SU-DHL-6 (cell line): ENCODE measurements around the gene KCNIP4.

Source experiments
- H2AFZ ChIP-seq: fragments of 200-600 bp; sonication (generic); 2 replicates; pipeline ENCODE4 v1.6.1; 2014; ENCODE audit warnings: low read depth, mild to moderate bottlenecking, moderate library complexity, mixed read lengths, antibody characterized with exemption, low read length; ENCODE audit not compliant: severe bottlenecking
- H3F3A ChIP-seq: fragments of 200-600 bp; shearing (Covaris generic); 2 replicates; pipeline ENCODE4 v1.6.0; 2016; ENCODE audit warnings: antibody characterized with exemption, mild to moderate bottlenecking; ENCODE audit not compliant: insufficient read depth
- H3K27ac ChIP-seq: fragments of 200-600 bp; sonication (generic); 2 replicates; pipeline ENCODE4 v1.5.1; 2016; ENCODE audit warnings: low read depth, mild to moderate bottlenecking, low read length, moderate library complexity, mixed read lengths
- H3K27me3 ChIP-seq: fragments of 200-600 bp; sonication (generic), shearing (Covaris generic); 2 replicates; pipeline ENCODE4 v1.6.0; 2014; ENCODE audit warnings: mild to moderate bottlenecking, low read length
- H3K36me3 ChIP-seq: fragments of 200-600 bp; sonication (generic); 2 replicates; pipeline ENCODE4 v1.6.1; 2014; ENCODE audit warnings: mild to moderate bottlenecking, low read length, mixed read lengths
- H3K4me2 ChIP-seq: fragments of 300-600, 200-600 bp; shearing (Covaris generic), sonication (generic); 2 replicates; pipeline ENCODE4 v1.6.0; 2014; ENCODE audit warnings: low read length, low read depth, mild to moderate bottlenecking; ENCODE audit not compliant: poor library complexity, severe bottlenecking
- H3K4me3 ChIP-seq: fragments of 200-600 bp; sonication (generic); 2 replicates; pipeline ENCODE4 v1.5.1; 2014; ENCODE audit warnings: antibody characterized with exemption, low read length, mild to moderate bottlenecking, mixed read lengths; ENCODE audit not compliant: insufficient read depth, poor library complexity, severe bottlenecking
- H3K79me2 ChIP-seq: fragments of 200-600 bp; sonication (generic); 2 replicates; pipeline ENCODE4 v1.6.1; 2014; ENCODE audit warnings: mild to moderate bottlenecking, low read length, moderate library complexity; ENCODE audit not compliant: insufficient read depth
- H3K9ac ChIP-seq: fragments of 200-600 bp; sonication (generic); 2 replicates; pipeline ENCODE4 v1.7.0; 2014; ENCODE audit warnings: mild to moderate bottlenecking, low read length
- H3K9me2 ChIP-seq: fragments of 200-600 bp; sonication (generic); replicated peaks from 2 replicates; pipeline ENCODE4 v1.6.1; 2014; ENCODE audit warnings: low read length; ENCODE audit not compliant: insufficient read depth
- H3K9me3 ChIP-seq: fragments of 200-600 bp; sonication (generic); 2 replicates; pipeline ENCODE4 v1.6.1; 2014; ENCODE audit warnings: low read length, mixed read lengths; ENCODE audit not compliant: insufficient read depth
- H4K20me1 ChIP-seq: fragments of 200-600 bp; sonication (generic); 2 replicates; pipeline ENCODE4 v1.6.1; 2014; ENCODE audit warnings: low read depth, mild to moderate bottlenecking, antibody characterized with exemption, low read length, moderate library complexity, mixed read lengths
- EZH2phosphoT487 ChIP-seq: fragments of 200-600 bp; sonication (generic), shearing (Covaris generic); conservative IDR thresholded peaks from 2 replicates; pipeline ENCODE4 v1.6.1; 2018; ENCODE audit warnings: mild to moderate bottlenecking, antibody characterized with exemption, low read length, moderate library complexity, mixed read lengths
- TF ChIP-seq, protein P1 (sequence below): fragments of 200-600 bp; sonication (generic); IDR thresholded peaks from one replicate; pipeline ENCODE4 v1.5.1; 2017; ENCODE audit warnings: antibody characterized with exemption, mild to moderate bottlenecking, low read length, moderate library complexity; ENCODE audit not compliant: insufficient read depth, poor library complexity, severe bottlenecking

Gene KCNIP4

DNA sequence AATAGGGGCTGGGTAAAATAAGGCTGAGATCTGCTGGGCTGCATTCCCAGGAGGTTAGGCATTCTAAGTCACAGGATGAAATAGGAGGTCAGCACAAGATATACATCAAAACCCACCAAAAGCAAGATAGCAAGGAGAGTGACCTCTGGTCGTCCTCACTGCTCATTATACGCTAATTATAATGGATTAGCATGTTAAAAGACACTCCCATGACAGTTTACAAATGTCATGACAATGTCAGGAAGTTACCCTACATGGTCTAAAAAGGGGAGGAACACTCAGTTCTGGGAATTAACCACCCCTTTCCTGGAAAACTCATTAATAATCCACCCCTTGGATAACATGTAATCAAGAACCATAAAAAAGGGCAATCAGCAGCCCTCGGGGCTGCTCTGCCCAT, 403.6 kb downstream of the KCNIP4 start:
- Histone ChIP-seq H3K9me3 (no peaks in the 10 kb centered on the region), H4K20me1 (no peaks in the 10 kb centered on the region), H3K36me3 (no peaks in the 10 kb centered on the region), H3K9ac (no peak overlapping the region), H3F3A (no peaks in the 10 kb centered on the region), H3K79me2 (no peaks in the 10 kb centered on the region), H2AFZ (no peak overlapping the region), H3K4me2 (no peak overlapping the region), H3K4me3 (no peak overlapping the region), H3K9me2 (no peaks in the 10 kb centered on the region), H3K27ac (no peak overlapping the region), H3K27me3 (no peaks in the 10 kb centered on the region)
- TF ChIP-seq EZH2phosphoT487: no peak

DNA sequence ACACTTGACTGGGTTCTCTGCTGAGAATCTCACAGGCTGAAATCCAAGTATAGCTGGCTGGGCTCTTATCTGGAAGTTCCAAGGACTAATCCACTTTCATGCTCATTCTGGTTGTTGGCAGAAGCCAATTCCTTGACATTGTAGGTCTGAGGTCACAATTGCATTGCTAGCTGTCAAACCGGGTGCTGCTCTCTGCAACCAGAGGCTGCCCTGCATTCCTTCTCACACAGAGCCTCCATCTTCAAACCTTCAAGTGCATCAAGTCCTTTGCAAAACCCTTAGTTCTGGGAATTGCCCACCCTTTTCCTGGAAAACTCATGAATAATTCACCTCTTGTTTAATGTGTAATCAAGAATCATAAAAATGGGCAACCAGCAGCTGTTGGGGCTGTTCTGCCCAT, 404.2 kb downstream of the KCNIP4 start:
- no peak overlapping the region for H3K27ac ChIP-seq
- no peaks in the 10 kb centered on the region for H3K9me2 ChIP-seq
- H4K20me1 ChIP-seq: no peaks in the 10 kb centered on the region
- H3K79me2 ChIP-seq: no peaks in the 10 kb centered on the region
- TF ChIP-seq EZH2phosphoT487: no peak
- no peak overlapping the region for H3K4me2 ChIP-seq
- H3K4me3 ChIP-seq: no peak overlapping the region
- no peak overlapping the region for H2AFZ ChIP-seq
- H3K9me3 ChIP-seq: no peaks in the 10 kb centered on the region
- no peaks in the 10 kb centered on the region for H3K36me3 ChIP-seq
- no peaks in the 10 kb centered on the region for H3F3A ChIP-seq
- no peak overlapping the region for H3K9ac ChIP-seq
- no peaks in the 10 kb centered on the region for H3K27me3 ChIP-seq

DNA sequence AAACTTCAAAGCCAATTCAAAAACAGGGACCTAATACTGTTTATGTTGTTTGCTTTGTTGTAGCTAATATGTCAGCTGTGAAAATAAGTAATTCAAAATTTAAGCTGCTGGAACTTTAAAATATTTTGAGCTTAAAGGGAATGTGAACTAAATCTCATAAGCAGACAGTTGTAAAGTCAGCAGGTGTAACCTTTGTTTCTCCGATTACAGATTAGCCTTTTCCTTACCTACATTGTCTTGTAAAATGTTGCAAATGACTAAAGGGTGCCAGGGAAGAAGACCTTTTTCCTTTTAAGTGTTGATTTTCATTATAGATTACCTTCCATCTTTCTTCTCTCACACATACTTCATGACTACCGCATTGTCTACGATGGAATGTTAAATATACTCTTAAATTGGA, 405.1 kb downstream of the KCNIP4 start:
- H3K4me3 ChIP-seq: no peak overlapping the region
- H3K9ac ChIP-seq: no peak overlapping the region
- no peaks in the 10 kb centered on the region for H3K27me3 ChIP-seq
- no peaks in the 10 kb centered on the region for H3K9me3 ChIP-seq
- TF ChIP-seq EZH2phosphoT487: no peak
- TF ChIP-seq, protein P1, sequence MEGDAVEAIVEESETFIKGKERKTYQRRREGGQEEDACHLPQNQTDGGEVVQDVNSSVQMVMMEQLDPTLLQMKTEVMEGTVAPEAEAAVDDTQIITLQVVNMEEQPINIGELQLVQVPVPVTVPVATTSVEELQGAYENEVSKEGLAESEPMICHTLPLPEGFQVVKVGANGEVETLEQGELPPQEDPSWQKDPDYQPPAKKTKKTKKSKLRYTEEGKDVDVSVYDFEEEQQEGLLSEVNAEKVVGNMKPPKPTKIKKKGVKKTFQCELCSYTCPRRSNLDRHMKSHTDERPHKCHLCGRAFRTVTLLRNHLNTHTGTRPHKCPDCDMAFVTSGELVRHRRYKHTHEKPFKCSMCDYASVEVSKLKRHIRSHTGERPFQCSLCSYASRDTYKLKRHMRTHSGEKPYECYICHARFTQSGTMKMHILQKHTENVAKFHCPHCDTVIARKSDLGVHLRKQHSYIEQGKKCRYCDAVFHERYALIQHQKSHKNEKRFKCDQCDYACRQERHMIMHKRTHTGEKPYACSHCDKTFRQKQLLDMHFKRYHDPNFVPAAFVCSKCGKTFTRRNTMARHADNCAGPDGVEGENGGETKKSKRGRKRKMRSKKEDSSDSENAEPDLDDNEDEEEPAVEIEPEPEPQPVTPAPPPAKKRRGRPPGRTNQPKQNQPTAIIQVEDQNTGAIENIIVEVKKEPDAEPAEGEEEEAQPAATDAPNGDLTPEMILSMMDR: no peak
- no peak overlapping the region for H3K4me2 ChIP-seq
- no peak overlapping the region for H3K27ac ChIP-seq
- no peaks in the 10 kb centered on the region for H3K9me2 ChIP-seq
- no peaks in the 10 kb centered on the region for H3K79me2 ChIP-seq
- no peaks in the 10 kb centered on the region for H4K20me1 ChIP-seq
- no peaks in the 10 kb centered on the region for H3F3A ChIP-seq
- no peaks in the 10 kb centered on the region for H3K36me3 ChIP-seq
- no peak overlapping the region for H2AFZ ChIP-seq

DNA sequence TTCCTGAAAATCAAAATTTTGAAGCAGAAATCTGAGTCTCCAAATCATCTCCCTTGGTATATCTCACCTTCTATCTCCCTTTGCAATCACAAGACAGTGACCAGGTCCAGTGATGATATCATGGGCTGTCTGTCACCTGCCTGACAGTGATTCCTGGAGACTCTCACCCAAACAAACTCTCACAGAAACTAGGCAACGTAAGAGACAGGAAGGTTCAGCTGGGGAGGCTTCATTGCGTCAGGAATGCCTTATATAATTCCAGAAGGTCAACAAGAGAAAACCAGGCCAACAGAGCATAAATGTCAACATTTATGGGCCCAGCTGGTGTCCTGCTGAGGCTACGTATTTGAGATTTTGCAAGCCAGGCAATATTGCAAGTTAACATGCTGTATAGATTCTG, 412.7 kb downstream of the KCNIP4 start:
- Histone ChIP-seq H3K27me3 (no peaks in the 10 kb centered on the region), H3K4me2 (no peak overlapping the region), H3K9me3 (no peaks in the 10 kb centered on the region), H3K36me3 (no peaks in the 10 kb centered on the region), H2AFZ (no peak overlapping the region), H4K20me1 (no peaks in the 10 kb centered on the region), H3F3A (no peaks in the 10 kb centered on the region), H3K9me2 (no peaks in the 10 kb centered on the region), H3K9ac (no peak overlapping the region), H3K79me2 (no peaks in the 10 kb centered on the region), H3K4me3 (no peak overlapping the region), H3K27ac (no peak overlapping the region)
- TF ChIP-seq EZH2phosphoT487: no peak
- TF ChIP-seq, protein P1: no peak
